GM12878 (cell line): ENCODE results near the gene BTF3L4. TPM values are rescaled to one million over a fixed set of nuclear protein-coding genes. Genes with fewer than 3 reads are reported as not detected.
A peak's percentile ranks its signal among the peaks of the same experiment; 100 is the strongest.

ENCODE experiments used
- ATF7 ChIP-seq: fragments of 450-650 bp; IDR thresholded peaks from 2 replicates; pipeline ENCODE4 v1.6.1; 2016; ENCODE audit warnings: low read depth, mild to moderate bottlenecking
- BHLHE40 ChIP-seq, 2 experiments: fragments of 450-650 bp in 1 of 2; IDR thresholded peaks; 2 replicates each; pipeline ENCODE4 v1.6.1; 2011 to 2017; ENCODE audit warnings: low read depth in 2 of 2, borderline replicate concordance in 1 of 2, improper control_type of control experiment in 1 of 2, low read length in 1 of 2, mild to moderate bottlenecking in 1 of 2
- BRCA1 ChIP-seq: IDR thresholded peaks from 2 replicates; pipeline ENCODE4 v1.6.1; 2011; ENCODE audit warnings: low read depth, low read length, improper control_type of control experiment
- CBX3 ChIP-seq: fragments of 200-600 bp; sonication (generic); IDR thresholded peaks from 2 replicates; pipeline ENCODE4 v1.6.1; 2016; ENCODE audit warnings: low read depth, borderline replicate concordance
- CHD1 ChIP-seq: IDR thresholded peaks from 2 replicates; pipeline ENCODE4 v1.6.1; 2012; ENCODE audit warnings: low read depth, low read length, improper control_type of control experiment
- CHD2 ChIP-seq: IDR thresholded peaks from 2 replicates; pipeline ENCODE4 v1.6.1; 2011; ENCODE audit warnings: low read depth, low read length, improper control_type of control experiment, borderline replicate concordance
- CHD4 ChIP-seq: fragments of 200-600 bp; sonication (generic); IDR thresholded peaks from 2 replicates; pipeline ENCODE4 v1.6.1; 2016; ENCODE audit warnings: mild to moderate bottlenecking
- IKZF1 ChIP-seq: fragments of 450-650 bp; conservative IDR thresholded peaks from 2 replicates; pipeline ENCODE4 v1.6.1; 2017; ENCODE audit warnings: antibody characterized with exemption, mild to moderate bottlenecking
- IKZF2 ChIP-seq, 2 experiments: fragments of 450-650 bp; IDR thresholded peaks; 2 replicates each; pipeline ENCODE4 v1.6.1; 2017; ENCODE audit warnings: mild to moderate bottlenecking in 2 of 2, moderate library complexity in 2 of 2
- LARP7 ChIP-seq: fragments of 450-650 bp; IDR thresholded peaks from 2 replicates; pipeline ENCODE4 v1.6.1; 2017; ENCODE audit warnings: mild to moderate bottlenecking
- MEF2B ChIP-seq: fragments of 450-650 bp; IDR thresholded peaks from 2 replicates; pipeline ENCODE4 v1.6.1; 2018; ENCODE audit warnings: mild to moderate bottlenecking, moderate library complexity; ENCODE audit not compliant: partially characterized antibody, poor library complexity, severe bottlenecking
- MLLT1 ChIP-seq: fragments of 450-650 bp; IDR thresholded peaks from 2 replicates; pipeline ENCODE4 v1.6.1; 2016; ENCODE audit warnings: mild to moderate bottlenecking
- MXI1 ChIP-seq: fragments of 150-350 bp; IDR thresholded peaks from 2 replicates; pipeline ENCODE4 v1.6.1; 2011; ENCODE audit warnings: low read depth, mild to moderate bottlenecking, inconsistent platforms, low read length, improper control_type of control experiment
- PAX8 ChIP-seq: fragments of 450-650 bp; IDR thresholded peaks from 2 replicates; pipeline ENCODE4 v1.6.1; 2017; ENCODE audit warnings: mild to moderate bottlenecking, moderate library complexity
- PML ChIP-seq: IDR thresholded peaks from 2 replicates; pipeline ENCODE4 v1.6.1; 2012; ENCODE audit warnings: low read length, inconsistent platforms
- POLR2A ChIP-seq: IDR thresholded peaks from 2 replicates; pipeline ENCODE4 v1.6.1; 2011; ENCODE audit warnings: low read depth, mild to moderate bottlenecking, low read length
- POLR2AphosphoS2 ChIP-seq: IDR thresholded peaks from 2 replicates; pipeline ENCODE4 v1.6.1; 2011; ENCODE audit warnings: low read depth, mild to moderate bottlenecking, low read length, improper control_type of control experiment, moderate library complexity
- RB1 ChIP-seq: fragments of 450-650 bp; formaldehyde crosslinking; IDR thresholded peaks from 2 replicates; pipeline ENCODE4 v1.6.1; 2017; ENCODE audit warnings: mild to moderate bottlenecking, borderline replicate concordance
- RELB ChIP-seq: fragments of 450-650 bp; IDR thresholded peaks from 2 replicates; pipeline ENCODE4 v1.6.1; 2017; ENCODE audit warnings: low read depth, mild to moderate bottlenecking, moderate library complexity
- REST ChIP-seq: IDR thresholded peaks from 2 replicates; pipeline ENCODE4 v1.6.1; 2012; ENCODE audit warnings: mild to moderate bottlenecking, low read depth, low read length
- SIN3A ChIP-seq: IDR thresholded peaks from 2 replicates; pipeline ENCODE4 v1.6.1; 2012; ENCODE audit warnings: low read depth, low read length, improper control_type of control experiment
- SKIL ChIP-seq: fragments of 450-650 bp; IDR thresholded peaks from 2 replicates; pipeline ENCODE4 v1.6.1; 2017; ENCODE audit warnings: mild to moderate bottlenecking, low read depth, inconsistent platforms; ENCODE audit not compliant: poor library complexity, severe bottlenecking
- SP1 ChIP-seq: IDR thresholded peaks from one replicate; pipeline ENCODE4 v1.6.1; 2011; ENCODE audit warnings: low read depth, low read length
- ZNF274 ChIP-seq: IDR thresholded peaks from one replicate; pipeline ENCODE4 v1.8.0; 2011; ENCODE audit not compliant: insufficient read length, insufficient read depth
- polyA plus RNA-seq, 11 experiments: library from polyadenylated mRNA; depleted of rRNA in 4 of 11; unstranded in 6 of 11; stranded (reverse) in 5 of 11; fragments of >200 nt; fragmentation: Nextera tagmentation in 4 of 11; fragmentation: Illumina TruSeq in 1 of 11; extraction: Ambion mirVana in 4 of 11; extraction: Trizol in 1 of 11; gene quantifications; 1 replicate in 1 of 11; 2 replicates in 10 of 11; pipeline versions ENCODE4 v1.2.1 to v1.2.3, GENCODE V29; 2011 to 2016; ENCODE audit warnings: inconsistent platforms in 2 of 11, missing spikeins in 2 of 11, low read depth in 1 of 11
- total RNA-seq, 4 experiments: library from RNA; depleted of rRNA in 3 of 4; stranded (reverse); fragments of >200 nt in 3 of 4; fragmentation: Illumina TruSeq in 1 of 4; extraction: Trizol in 1 of 4; gene quantifications; 2 replicates each; pipeline versions ENCODE4 v1.2.1 to v1.2.3, GENCODE V29; 2013 to 2021

Gene BTF3L4
- total and polyA plus RNA-seq, 10 of the 15 experiments (the other 5 are each of a cell fraction or from before 2014, with no cell fraction given) = 25.0 to 76.9 (median 66.8) TPM

GRCh38 chr1:52056937-52057231 is 789 bp downstream of the BTF3L4 start (continued):
- TF ChIP-seq REST = no peak
- peak; percentile 89 for TF ChIP-seq MEF2B
- TF ChIP-seq CHD4 = no peak
- TF ChIP-seq SIN3A = 0 out of 2 replicates have a peak, but pooled peaks have one; percentile 32
- no peak for TF ChIP-seq BHLHE40 (IDR thresholded peaks at IDR 0.05; ENCODE audit: borderline replicate concordance in 1 of 2, low read depth in 2 of 2, low read length in 1 of 2)
- no peak for TF ChIP-seq CHD1
- no peak for TF ChIP-seq BRCA1
- TF ChIP-seq CHD2 = peak; percentile 2; the same call in 1 of the 2 replicates
- TF ChIP-seq SP1 = no peak
- TF ChIP-seq MXI1 = no peak
- no peak for TF ChIP-seq ZNF274
- TF ChIP-seq PAX8 = no peak
- TF ChIP-seq ATF7 = peak; percentile 51; the same call in 1 of the 2 replicates
- peak; percentile 50; the same call in 1 of the 2 replicates for TF ChIP-seq RELB
- TF ChIP-seq POLR2A = no peak
- TF ChIP-seq IKZF2 (IDR thresholded peaks at IDR 0.05) = peak; percentile 40 to 49; a peak in 2 of 4 replicates
- TF ChIP-seq LARP7 = no peak
- no peak for TF ChIP-seq IKZF1
- TF ChIP-seq MLLT1 = no peak
- no peak for TF ChIP-seq CBX3
- no peak for TF ChIP-seq PML
- TF ChIP-seq SKIL = no peak
- peak; percentile 25; the same call in 1 of the 2 replicates for TF ChIP-seq POLR2AphosphoS2
- no peak for TF ChIP-seq RB1
